Parathyroid adenoma (tissue), 2 donors: ENCODE results near the gene CCNH.

Source experiments
- H2AFZ ChIP-seq: fragments of 300-600 bp; sonication (generic); one replicate; pipeline ENCODE4 v1.7.0; 2017; ENCODE audit warnings: antibody characterized with exemption, mild to moderate bottlenecking
- H3K27ac ChIP-seq: fragments of 300-600 bp; sonication (generic); one replicate; pipeline ENCODE4 v1.7.0; 2017
- H3K27me3 ChIP-seq: fragments of 300-600 bp; sonication (generic); one replicate; pipeline ENCODE4 v1.7.0; 2017; ENCODE audit warnings: low read length; ENCODE audit not compliant: control insufficient read depth, insufficient read depth
- H3K36me3 ChIP-seq: fragments of 300-600 bp; sonication (generic); one replicate; pipeline ENCODE4 v1.7.0; 2017; ENCODE audit warnings: low read length; ENCODE audit not compliant: control insufficient read depth, insufficient read depth
- H3K4me1 ChIP-seq: fragments of 300-600 bp; sonication (generic); one replicate; pipeline ENCODE4 v1.7.0; 2017; ENCODE audit warnings: control low read depth
- H3K4me2 ChIP-seq: fragments of 300-600 bp; sonication (generic); one replicate; pipeline ENCODE4 v1.7.0; 2017; ENCODE audit warnings: low read length
- H3K4me3 ChIP-seq: fragments of 300-600 bp; sonication (generic); one replicate; pipeline ENCODE4 v1.7.0; 2017; ENCODE audit warnings: low read depth, low read length
- H3K79me2 ChIP-seq: fragments of 300-600 bp; sonication (generic); one replicate; pipeline ENCODE4 v1.7.0; 2017; ENCODE audit warnings: control low read depth
- H3K9ac ChIP-seq: fragments of 300-600 bp; sonication (generic); one replicate; pipeline ENCODE4 v1.7.0; 2017; ENCODE audit warnings: mild to moderate bottlenecking
- H3K9me3 ChIP-seq: fragments of 300-600 bp; sonication (generic); one replicate; pipeline ENCODE4 v1.7.0; 2017; ENCODE audit warnings: low read length; ENCODE audit not compliant: control insufficient read depth
- TF ChIP-seq, protein P1 (sequence below): fragments of 300-600 bp; sonication (generic); IDR thresholded peaks from one replicate; pipeline ENCODE4 v1.7.0; 2017; ENCODE audit warnings: antibody characterized with exemption, mild to moderate bottlenecking
- donor health status: primary hyperparathyroidism.

The CCNH gene

GRCh38 chr5:87438231-87438630 lies 25.5 kb upstream of the CCNH start:
- H3K9me3 ChIP-seq = no peaks in the 10 kb centered on the region
- H3K27me3 ChIP-seq = no peaks in the 10 kb centered on the region
- no peak overlapping the region for H2AFZ ChIP-seq
- no peaks in the 10 kb centered on the region for H3K4me1 ChIP-seq
- H3K36me3 ChIP-seq = no peaks in the 10 kb centered on the region
- no peak overlapping the region for H3K4me3 ChIP-seq
- TF ChIP-seq, protein P1, sequence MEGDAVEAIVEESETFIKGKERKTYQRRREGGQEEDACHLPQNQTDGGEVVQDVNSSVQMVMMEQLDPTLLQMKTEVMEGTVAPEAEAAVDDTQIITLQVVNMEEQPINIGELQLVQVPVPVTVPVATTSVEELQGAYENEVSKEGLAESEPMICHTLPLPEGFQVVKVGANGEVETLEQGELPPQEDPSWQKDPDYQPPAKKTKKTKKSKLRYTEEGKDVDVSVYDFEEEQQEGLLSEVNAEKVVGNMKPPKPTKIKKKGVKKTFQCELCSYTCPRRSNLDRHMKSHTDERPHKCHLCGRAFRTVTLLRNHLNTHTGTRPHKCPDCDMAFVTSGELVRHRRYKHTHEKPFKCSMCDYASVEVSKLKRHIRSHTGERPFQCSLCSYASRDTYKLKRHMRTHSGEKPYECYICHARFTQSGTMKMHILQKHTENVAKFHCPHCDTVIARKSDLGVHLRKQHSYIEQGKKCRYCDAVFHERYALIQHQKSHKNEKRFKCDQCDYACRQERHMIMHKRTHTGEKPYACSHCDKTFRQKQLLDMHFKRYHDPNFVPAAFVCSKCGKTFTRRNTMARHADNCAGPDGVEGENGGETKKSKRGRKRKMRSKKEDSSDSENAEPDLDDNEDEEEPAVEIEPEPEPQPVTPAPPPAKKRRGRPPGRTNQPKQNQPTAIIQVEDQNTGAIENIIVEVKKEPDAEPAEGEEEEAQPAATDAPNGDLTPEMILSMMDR = no peak
- no peaks in the 10 kb centered on the region for H3K79me2 ChIP-seq
- H3K4me2 ChIP-seq = no peak overlapping the region
- no peak overlapping the region for H3K9ac ChIP-seq
- H3K27ac ChIP-seq = no peak overlapping the region

GRCh38 chr5:87437724-87438123 lies 25.0 kb upstream of the CCNH start:
- Histone ChIP-seq H3K4me2 (no peak overlapping the region), H3K4me3 (no peak overlapping the region), H3K9ac (no peak overlapping the region), H3K27me3 (no peaks in the 10 kb centered on the region), H3K27ac (no peak overlapping the region), H3K9me3 (no peaks in the 10 kb centered on the region), H3K36me3 (no peaks in the 10 kb centered on the region), H2AFZ (no peak overlapping the region), H3K79me2 (no peaks in the 10 kb centered on the region), H3K4me1 (no peaks in the 10 kb centered on the region)
- TF ChIP-seq, protein P1 = no peak

DNA sequence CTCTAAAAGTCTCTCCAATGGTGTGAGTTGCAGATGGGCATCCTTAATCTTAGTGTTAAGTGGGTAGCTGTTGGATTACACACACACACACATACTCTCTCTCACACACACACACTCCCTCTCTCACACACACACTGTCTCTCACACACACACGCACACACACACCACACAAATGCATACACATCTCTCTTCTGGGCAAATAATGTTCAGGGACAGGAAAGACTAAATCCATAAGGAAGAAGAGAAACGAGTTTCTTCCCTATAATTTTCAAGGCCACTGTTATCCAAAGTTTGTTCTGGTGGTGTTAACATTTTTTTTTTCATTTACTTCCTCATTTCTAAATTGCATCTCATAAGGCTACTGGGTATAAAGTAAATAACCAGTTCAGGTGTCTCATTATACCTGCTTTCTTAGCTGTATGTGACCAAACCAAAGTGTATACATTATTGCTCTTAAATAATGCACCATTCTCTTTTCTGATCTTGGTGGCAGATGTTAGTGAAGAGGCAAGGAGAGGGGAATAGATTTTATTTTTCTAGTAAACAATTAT lies 22.5 kb upstream of the CCNH start:
- no peaks in the 10 kb centered on the region for H3K79me2 ChIP-seq
- no peaks in the 10 kb centered on the region for H3K9me3 ChIP-seq
- no peak overlapping the region for H3K9ac ChIP-seq
- no peak overlapping the region for H2AFZ ChIP-seq
- H3K27ac ChIP-seq = no peak overlapping the region
- TF ChIP-seq, protein P1 = no peak
- H3K27me3 ChIP-seq = no peaks in the 10 kb centered on the region
- H3K4me3 ChIP-seq = no peak overlapping the region
- H3K36me3 ChIP-seq = no peaks in the 10 kb centered on the region
- no peak overlapping the region for H3K4me2 ChIP-seq
- H3K4me1 ChIP-seq = no peaks in the 10 kb centered on the region

DNA sequence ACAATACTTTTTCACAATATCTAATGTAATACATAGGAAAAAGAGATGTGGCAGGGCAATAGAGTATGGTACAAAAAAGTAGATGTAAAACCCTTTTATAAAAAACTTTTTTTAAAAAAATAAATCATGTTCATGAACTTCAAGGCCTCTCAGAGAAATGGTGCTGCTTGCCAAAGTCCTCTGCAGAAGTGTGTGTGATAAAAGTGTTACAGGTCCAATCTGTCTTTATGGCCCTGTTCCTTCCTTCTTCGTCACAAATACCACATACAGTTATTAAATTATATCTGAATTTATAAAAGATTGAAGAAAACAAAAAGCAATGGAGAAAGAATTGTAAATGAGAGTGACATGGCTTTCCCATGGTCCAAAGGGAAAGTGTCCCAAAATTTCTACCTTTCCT lies 21.7 kb upstream of the CCNH start:
- H3K79me2 ChIP-seq = no peaks in the 10 kb centered on the region
- H3K4me3 ChIP-seq = no peak overlapping the region
- H2AFZ ChIP-seq = no peak overlapping the region
- no peaks in the 10 kb centered on the region for H3K9me3 ChIP-seq
- H3K27ac ChIP-seq = no peak overlapping the region
- H3K27me3 ChIP-seq = no peaks in the 10 kb centered on the region
- no peak overlapping the region for H3K9ac ChIP-seq
- TF ChIP-seq, protein P1 = no peak
- H3K36me3 ChIP-seq = no peaks in the 10 kb centered on the region
- no peak overlapping the region for H3K4me2 ChIP-seq
- H3K4me1 ChIP-seq = no peaks in the 10 kb centered on the region

DNA sequence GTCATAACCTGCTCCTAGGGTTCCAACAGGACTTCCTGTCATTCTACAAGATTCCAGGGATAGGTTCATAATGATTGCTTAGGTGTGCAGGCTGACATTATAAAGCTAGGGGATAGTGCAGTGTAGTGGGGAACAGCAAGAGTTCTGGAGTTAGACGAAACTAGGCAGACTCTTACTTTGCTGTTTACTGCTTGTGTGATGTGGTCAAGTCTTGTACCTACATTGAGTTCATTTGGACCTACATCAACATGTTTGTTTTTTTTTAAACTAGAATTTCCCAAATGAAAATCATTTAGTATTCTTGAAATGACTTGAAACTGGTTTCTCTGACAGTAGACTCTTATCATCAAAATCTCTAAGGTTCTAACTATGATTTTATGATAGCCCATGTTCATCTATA lies 21.2 kb upstream of the CCNH start:
- H3K79me2 ChIP-seq = no peaks in the 10 kb centered on the region
- H3K9me3 ChIP-seq = no peaks in the 10 kb centered on the region
- TF ChIP-seq, protein P1 = no peak
- H3K4me1 ChIP-seq = no peaks in the 10 kb centered on the region
- no peak overlapping the region for H3K4me3 ChIP-seq
- no peak overlapping the region for H2AFZ ChIP-seq
- no peak overlapping the region for H3K9ac ChIP-seq
- H3K36me3 ChIP-seq = no peaks in the 10 kb centered on the region
- H3K4me2 ChIP-seq = no peak overlapping the region
- H3K27ac ChIP-seq = no peak overlapping the region
- H3K27me3 ChIP-seq = no peaks in the 10 kb centered on the region
